Tibial nerve (tissue), 3 donors: ENCODE data around the gene RIOK1.

Experiments
- CTCF ChIP-seq, 5 experiments: fragments of 200-600 bp in 3 of 5; fragments of 450-650 bp in 2 of 5; sonication (generic) in 3 of 5; IDR thresholded peaks; one replicate each; pipeline ENCODE4 v1.5.1; 2016 to 2019; ENCODE audit warnings: antibody characterized with exemption in 5 of 5, mild to moderate bottlenecking in 3 of 5, moderate library complexity in 2 of 5
- POLR2A ChIP-seq, 2 donors: fragments of 450-650 bp; IDR thresholded peaks; one replicate each; pipeline ENCODE4 v1.6.1; 2017; ENCODE audit warnings: antibody characterized with exemption in 2 of 2, mild to moderate bottlenecking in 2 of 2, moderate library complexity in 2 of 2

- TF ChIP-seq CTCF (IDR thresholded peaks at IDR 0.05) (no peak), POLR2A (IDR thresholded peaks at IDR 0.05) (no peak)
Measured at GRCh38 chr6:7404546-7404945, 14.9 kb downstream of the RIOK1 start.
